Stimulated activated CD4-positive, alpha-beta T cell treated with anti-CD3 and anti-CD28 coated beads, TNF-alpha, amount 100 ng/mL, for 4 hours (primary cell): ENCODE measurements around the gene DNAJB8.

Source experiments
- DNase-seq, 3 experiments: peaks; one replicate each; pipeline ENCODE4 v3.0.0-alpha.2; 2020; ENCODE audit warnings: low read depth in 3 of 3

The DNAJB8 gene

DNA sequence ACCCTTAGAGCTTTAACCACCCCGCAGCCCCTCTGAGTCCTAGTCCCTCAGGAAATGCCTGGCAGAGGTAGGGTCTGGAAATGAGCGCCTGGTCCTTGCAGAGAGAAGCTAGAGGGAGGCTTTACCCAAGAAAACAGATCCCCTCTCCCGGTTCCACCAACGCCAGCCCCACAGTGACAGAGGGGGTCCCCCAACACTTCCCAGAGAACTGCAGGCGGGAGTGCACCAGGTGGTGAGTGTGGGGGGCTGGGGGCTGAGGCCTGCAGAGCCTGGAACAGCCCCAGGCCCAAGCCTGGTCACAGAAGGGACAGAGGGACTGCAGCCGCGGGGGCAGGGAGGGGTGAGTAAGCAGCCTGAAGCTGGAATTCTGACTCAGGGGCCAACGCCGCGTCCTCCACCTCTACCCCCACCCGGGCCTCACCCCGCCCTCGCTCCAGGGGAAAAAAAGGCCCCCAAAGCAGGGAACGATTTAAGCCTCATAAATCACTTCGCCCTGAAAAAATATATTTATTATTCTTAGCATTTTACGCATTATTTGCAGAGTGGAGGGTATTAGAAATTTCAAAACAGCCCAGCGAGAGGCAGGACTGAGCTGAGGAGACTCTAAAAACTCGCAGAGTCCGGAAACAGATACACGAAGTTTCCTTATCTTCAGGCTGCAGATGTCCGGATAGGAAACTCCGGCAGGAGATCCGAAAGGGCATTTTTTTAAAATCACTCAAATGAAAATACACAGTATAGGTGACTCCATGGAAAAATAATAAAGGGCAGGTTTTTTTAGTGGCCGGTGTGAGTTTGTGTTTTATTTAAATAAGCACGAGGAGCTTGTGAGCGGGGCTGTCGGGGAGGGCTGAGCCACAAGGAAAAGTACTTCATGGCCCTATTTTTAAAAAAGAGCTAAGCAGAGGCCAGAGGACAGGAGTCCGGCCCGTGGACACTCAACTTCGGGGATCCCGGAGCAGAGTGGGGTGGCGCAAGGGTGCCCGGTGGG lies 16.3 kb upstream of the DNAJB8 start:
- DNase-seq: no peak

DNA sequence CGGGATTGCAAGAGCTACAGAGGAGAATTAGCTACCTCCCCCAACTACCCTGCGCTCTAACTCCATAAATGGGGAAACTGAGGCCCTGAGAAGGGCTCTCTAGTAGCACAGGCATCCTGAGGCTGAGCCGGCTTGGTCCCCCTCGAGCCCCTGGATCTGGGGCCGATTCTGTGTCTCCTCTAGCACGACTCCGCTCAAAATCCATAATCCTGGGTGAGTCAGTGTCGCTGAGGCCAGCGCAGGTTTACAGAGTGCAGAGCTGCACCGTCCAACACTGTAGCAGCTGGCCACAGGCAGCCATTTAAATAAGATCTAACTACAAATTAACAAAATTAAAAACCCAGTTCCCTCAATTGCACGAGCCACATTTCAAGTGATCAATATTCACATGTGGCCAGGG lies 15.5 kb upstream of the DNAJB8 start:
- DNase-seq: no peak

DNA sequence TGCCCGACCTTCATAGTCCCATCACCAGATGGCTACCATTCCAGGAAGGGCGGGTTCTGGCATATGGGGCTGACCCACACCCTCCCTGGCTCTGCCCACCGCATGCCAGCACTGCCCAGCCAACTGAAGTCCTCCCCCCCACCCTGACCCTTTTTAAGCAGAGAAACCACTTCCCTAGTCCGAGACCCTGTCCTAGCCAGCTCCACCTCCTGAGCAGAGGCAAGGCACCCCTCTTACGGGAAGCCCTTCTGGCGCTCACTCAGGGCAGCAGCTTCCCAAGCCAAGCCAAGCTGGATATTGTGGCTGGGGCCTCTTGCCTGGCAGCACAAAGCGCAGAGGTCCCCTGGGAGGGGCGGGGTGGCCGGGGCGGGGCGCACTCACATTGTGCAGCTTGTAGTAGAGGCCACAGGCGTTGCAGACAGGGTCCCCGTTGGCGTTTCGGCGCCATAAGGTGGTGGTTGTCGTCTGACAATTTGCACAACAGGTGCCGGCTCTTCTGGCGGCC lies 14.8 kb upstream of the DNAJB8 start:
- DNase-seq: no peak

DNA sequence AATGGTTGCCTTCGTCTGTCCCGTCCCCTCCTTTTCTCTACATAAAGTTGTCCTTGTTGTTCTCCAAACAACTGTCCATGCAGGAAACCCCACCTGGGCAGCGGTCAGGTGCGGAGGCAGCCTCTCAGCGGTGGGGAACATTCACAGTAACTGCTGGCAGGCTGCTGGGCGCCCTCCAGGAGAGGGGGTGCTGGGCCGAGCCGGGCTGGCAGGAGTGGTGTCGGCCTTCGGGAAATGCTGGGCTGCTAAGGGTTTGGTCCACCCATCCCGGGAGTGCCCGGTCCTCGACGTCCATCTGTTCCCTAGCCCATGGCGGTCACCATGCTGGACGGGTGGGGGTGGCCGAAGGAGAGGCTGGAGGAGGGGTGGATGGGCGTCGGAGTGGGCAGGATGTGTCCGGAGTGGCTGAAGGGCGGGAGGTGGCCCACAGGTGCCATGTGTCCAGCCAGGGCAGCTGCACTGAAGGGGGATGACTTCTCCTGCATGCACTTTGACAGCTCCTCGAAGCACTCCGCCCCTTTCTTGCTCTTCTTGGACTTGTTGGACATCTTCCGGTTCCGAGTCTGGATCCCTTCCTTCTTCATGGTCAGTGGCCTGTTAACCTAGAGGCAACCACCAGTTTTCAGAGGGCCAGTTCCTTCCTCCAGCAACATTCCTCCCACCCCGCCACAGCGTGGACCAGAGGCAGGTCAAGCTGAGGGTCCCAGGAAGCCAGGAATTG lies 14.2 kb upstream of the DNAJB8 start:
- no peak for DNase-seq

DNA sequence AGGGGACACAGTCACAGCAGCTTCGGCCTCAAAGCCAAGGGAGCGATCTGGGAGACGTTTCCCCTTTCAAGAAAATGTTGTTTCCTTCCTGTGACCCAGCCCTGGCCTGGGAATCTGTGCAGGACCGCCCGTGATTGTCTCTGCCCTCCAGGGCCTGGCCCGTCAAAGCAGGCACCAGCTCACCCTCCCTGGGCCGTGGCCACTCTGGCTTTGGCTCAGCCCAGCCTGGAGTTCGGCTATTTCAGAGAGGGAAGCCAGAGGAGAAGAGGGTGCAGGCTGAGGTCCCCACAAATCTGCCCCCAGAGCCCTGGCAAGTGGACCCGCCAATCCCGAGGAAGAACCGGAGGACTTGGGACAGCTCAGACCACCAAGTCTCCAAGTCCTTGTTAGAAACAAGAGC lies 13.6 kb upstream of the DNAJB8 start:
- DNase-seq: no peak

DNA sequence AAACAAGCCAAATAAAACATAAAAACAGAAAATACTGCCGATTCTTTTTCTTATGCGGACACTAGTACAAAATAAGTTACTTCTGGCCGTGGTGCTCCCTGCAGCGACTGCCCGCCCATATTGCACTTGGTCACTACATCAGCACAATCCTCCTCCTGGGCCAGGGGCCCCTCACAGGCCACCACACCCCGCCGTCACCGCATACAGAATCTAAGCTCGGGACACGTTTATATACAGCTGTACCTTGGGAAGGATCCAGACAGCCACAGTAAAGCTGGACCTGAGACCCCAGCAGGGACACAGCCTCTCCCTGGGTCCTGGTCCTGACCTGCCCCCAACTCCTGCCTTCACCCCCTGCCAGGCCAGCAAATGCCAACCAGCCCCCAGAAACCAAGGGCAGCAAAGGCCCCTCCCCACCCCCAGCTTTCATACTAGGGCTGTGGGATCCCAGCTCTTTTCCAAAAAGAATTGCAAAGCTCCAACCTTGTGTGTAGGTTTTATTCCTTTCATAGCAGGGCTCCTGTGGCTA lies 12.9 kb upstream of the DNAJB8 start:
- no peak for DNase-seq

DNA sequence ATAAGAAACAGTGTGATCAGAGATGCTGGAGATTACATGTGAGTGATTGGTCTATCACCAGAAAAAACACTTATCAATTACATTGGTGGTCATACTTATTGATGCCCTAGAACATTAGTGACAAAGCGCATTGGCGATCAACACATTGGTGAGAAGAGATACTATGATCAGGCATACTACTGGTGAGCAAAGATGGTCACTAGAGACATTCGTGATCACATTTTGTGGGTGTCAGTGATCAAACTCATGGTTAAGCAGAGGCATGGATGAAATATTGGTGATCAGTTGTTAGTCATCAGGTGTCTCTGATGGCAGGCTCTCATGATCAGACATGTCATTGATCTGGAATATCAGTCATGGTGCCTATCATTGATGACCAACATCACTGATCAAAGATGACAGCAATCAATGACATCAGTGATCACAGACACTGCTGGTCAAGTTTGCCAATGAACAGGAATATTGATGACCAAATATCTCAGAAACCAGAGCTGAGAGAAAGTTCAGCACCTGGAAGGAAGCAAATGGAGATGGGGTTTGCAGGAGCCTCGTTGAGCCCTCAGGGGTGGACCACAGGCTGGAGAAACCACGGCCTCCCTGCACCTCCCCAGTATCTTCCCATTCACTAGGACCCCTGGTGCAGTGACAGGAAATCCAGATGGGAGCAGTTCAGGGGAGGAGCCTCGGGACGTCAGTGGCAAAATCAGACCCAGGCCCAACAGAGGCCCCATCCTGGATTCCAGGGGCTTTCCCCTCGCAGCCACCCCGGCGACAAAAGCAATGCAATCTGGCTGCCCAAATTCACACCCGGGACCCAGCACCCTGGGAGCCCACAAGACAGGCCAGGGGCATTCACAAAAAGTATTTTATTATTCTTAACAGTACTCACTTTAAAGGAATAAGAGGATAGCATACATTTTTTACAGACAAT lies 12.2 kb upstream of the DNAJB8 start:
- no peak for DNase-seq

DNA sequence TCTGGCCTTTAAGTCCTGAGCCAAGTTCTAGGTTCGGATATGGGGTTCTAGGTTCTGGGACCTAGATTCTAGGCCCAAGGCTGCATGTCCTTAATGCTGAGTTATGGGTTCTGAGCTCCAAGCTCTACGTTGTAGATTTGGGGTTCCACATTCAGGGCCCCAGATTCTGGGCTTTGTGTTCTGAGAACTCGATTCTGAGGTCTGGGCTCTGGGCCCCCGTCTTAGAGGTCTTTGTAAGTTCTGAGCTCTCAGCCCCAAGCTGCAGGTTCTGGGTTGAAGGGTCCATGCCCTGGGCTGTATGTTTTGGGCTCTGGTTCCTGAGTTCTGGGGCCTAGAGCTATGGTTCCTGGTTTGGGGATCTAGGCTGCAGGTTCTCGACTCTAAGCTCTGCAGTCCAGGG lies 10.0 kb upstream of the DNAJB8 start:
- no peak for DNase-seq

DNA sequence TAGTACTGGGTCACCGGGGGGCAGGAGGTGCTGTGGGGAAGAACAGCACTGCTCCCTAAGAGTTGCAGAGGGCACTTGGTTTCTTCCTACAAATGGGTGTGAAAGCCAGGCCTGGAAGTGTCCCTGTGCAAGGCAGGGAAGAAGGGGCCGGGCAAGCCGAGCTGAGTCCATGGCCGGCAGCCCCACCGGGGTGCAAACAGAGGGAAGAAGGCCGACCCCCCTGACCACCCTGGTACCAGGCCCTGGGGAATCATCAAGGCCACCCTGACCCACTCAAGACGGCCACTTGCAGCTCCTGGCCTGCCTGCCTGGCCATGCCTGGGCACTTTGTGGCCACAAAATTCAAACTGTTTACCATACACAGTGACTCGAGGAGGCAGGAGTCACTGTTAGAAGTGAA lies 8.7 kb upstream of the DNAJB8 start:
- DNase-seq: no peak

DNA sequence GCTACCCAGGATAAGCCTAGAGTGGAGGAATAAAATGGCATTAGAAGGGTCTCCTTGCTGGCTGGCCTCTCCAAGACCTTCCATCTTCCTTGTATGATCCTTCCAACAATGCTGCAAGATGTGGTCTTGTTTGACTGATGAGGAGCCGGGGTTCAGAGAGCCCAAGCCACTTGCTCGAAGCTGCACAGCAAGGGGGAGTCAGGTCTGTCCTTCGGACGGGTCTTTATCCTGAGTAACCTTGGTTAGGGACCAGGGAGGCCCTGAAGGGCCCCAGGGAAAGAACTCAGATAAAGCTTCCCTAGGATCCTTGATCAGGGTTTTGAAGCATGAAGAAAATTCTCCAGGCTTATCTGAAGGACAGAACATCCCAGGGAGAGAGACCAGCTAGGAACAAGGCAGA lies 7.0 kb upstream of the DNAJB8 start:
- DNase-seq: no peak

DNA sequence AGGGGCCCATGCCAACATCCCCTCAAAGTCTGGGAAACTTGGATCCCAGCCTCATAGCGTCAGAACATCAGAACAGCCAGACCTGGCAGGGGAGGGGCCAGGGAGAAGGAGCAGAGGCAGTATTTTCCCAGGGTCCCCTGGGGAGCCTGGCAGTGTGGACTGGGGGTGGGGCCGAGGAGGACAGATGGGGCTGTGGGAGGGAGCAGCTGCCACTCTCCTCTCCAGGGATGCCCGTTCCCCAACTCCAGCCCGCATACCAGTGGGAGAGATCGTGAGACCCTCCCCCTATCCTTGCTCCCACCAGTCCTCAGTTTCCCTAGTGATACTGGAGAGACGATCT lies 6.5 kb upstream of the DNAJB8 start:
- no peak for DNase-seq

DNA sequence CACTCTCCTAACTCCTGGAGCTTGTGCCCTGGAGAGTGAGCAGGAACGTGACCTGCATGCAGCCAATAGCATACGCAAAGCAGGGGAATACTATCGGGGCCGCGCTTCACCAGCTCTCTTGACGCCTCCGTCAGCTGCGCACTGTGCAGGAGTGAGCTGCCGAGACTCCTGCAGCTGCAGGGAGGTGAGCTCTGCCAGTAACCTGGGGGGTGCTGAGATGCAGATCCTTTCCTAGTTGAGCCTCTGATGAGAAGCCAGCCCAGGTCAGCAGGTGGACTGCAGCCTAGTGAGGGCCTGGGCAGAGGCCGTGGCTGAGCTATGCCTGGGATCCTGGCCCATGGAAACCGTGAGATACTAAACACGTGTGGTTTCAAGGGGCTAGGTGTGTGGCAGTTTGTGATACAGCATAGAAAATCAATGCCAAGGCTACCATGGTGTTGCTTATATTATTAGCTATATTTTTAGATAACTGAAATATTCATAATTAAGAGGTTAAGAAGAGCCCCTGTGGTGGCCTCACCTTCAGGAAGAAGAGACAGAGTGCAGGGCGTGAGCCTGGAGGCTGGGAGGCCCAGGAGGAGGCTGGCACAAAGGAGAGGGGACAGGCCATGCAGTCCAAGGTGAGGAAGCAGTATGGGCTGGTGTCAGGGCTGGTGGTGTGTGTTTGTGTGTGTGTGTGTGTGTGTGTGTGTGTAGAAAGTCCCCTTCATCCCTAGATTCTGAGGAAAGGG lies 5.9 kb upstream of the DNAJB8 start:
- no peak for DNase-seq

DNA sequence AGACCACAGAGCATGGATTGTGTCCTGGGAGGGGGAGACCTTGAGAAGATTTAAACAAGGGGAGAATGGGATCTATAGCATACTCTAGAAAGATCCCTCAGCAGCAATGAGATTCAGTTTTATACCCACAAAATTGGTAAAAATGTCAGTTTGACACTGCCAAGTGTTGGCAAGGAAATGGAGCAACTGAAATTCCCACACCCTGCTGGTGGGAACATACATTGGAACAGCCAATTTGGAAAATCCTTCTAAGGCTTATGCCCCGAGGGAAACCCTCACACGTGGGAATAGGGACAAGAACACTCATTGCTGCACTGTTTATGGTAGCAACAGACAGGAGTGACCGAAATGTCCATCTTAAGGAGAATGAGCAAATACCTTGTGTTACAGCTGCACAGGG lies 5.0 kb upstream of the DNAJB8 start:
- no peak for DNase-seq

DNA sequence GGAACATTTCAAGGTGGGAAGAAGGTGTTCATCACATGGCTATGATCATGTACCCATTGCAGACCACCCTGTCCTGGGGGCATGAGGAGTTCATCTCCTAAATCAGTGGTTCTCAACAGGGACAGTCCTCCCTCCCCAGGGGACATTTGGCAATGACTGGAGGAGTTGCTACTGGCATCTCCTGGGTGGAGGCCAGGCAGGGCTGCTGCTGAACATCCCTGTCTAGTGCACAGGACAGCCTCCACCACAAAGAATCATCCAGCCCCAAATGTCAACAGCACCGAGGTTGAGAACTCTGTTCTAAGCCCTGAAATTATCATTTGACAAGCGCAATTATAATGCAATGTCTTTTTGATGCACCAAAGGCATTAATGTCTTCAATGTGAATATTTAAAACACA lies 4.4 kb upstream of the DNAJB8 start:
- DNase-seq: no peak

DNA sequence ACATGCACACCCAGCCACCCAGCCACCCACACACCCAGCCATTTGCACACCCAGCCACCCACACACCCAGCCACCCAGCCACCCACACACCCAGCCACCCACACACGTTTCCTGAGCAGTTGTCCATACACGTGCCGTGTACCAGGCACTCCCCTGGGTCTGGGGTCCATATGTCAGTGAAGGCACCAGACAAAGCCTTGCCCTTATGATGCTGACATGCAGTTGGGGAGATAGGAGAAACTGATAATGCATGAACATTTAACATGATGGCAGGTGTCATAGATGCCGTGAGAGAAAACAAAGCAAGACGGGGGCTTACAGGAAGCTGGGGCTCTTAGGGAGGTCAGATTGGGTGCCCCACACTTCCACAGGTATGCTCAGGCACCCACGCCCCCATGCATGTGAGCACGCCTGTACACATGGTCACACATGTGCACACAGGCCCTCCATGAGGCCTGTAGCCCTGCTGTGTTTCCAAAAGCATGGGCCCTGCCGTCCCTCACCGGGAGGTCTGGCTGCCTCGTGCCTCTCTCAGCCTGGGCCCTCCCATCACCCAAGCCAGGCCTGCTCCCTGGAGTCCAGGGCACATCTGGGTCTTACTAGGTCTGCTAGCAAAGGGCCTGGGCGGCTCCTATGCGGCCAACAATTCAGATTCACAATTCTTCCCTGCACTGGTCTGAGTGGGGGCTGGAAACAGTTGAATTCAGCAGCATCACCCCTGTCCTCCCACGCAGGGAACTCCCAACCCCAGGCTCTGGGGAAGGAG lies 3.6 kb upstream of the DNAJB8 start:
- no peak for DNase-seq

DNA sequence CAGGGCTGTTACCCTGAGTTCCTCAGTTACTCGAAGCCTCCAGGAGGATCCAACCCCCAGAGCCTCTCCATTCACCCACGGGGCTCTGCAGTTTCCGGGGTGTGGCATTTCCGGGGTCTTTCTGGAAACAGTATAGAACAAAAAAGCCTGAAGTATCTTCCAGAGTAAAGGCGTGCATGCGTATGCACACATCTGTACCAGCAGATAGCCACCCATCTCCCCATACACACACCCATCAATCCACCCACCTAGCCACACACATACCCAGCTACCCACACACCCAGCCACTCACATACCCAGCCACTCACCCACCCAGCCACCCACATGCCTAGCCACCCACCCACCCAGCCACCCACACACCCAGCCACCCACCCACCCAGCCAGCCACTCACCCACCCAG lies 2.9 kb upstream of the DNAJB8 start:
- DNase-seq: no peak

DNA sequence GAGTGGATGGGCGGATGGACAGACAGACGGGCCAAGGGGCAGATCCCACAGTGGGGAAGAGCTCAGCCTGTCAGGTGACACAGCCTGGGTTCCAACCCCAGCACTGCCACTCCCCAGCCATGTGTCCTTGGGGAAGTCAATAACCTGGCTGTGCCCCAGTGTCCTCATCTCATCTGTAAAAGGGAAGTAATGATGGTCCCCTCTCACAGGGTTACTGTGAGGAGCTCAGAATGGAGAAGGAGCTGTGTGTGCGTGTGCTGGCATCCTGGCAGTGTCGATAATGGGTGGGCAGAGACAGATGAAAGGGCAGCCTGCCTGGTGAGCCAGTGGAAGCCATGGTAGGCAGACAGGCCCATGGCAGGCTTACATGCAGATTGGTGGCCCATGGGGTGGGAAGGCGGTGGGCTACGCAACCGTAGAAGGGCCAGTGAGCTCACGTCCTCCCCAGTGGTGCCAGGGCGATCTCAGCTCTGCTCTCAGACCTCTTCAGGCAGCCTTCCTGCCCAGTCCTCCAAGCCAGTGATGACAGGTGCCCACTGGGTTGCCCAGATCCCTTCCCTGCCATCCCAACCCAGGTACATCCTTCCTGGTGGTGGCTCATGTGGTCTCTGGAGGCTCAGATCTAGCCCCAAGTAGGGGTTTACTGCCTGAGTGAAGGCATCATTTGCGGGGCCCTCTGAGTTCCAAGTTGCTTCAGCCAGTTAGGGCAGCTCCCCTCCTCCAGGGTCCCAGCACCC lies 2.3 kb upstream of the DNAJB8 start:
- DNase-seq: no peak

DNA sequence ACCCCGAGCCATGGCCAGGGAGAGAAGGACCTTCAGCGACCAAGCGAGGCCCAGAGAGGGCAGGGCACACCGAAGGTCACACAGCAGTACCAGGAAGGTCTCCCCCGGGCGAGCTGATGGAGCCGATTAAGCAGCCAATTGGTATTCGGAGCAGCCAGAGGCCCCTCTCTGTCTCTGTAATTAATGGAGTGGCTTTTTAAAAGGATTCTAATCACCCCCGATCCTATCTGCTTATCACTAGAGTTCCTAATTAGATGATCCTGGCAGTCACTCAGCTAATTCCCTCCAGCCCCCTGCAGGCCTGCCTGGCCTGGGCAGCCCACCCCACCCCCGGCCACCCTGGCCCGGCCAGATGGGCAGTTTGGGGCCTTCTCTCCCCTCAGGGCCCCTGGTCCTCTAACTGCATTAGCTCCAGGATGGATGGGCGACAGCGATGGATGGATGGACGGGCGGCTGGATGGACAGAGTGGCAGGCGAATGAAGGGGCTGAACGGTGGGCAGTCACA lies 1.6 kb upstream of the DNAJB8 start:
- DNase-seq: no peak

DNA sequence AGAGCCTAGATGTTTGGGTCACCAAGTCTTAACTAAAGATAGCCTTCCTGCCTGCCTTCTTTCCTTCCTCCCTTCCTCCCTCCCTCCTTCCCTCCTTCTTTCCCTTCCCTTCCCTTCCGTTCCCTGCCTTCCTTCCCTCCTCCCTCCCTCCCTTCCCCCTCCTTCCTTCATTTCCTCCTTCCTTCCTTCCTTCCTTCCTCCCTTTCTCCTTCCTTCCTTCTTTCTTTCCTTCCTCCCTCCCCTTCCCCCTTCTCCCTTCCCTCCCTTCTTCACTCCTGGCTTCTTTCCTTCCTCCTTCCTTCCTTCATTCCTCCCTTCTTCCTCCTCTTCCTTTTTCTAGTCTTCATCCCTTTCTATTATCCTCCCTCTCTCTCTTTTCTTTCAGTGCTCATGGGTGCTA lies 2.0 kb downstream of the DNAJB8 start:
- DNase-seq: no peak
